Measurements from ENCODE around the gene SLC35C1.

SLC35C1 gene

GRCh38 chr11:45794169-45794568 is 10.8 kb upstream of the SLC35C1 start:
- ChIA-PET CTCF (no interaction called here), POLR2A (no interaction called here)
- TF ChIP-seq ZNF384 (IDR thresholded peaks at IDR 0.05) = no peak
- no peak for TF ChIP-seq LEF1 (IDR thresholded peaks at IDR 0.05; ENCODE audit: borderline replicate concordance)
- TF ChIP-seq SUZ12 (IDR thresholded peaks at IDR 0.05) = no peak
- TF ChIP-seq BHLHE40 (IDR thresholded peaks at IDR 0.05; ENCODE audit: borderline replicate concordance) = no peak
- no peak for TF ChIP-seq L3MBTL2 (conservative IDR thresholded peaks at IDR 0.05)
- DNase-seq (ENCODE audit: extremely low spot score) = no peak

- POLR2A ChIA-PET = interaction anchor here (0.7 kb wide), 1 partner anchor 10 kb away, joined by 3 read pairs; the partner anchor contains the start of gene SLC35C1
- CTCF ChIA-PET = no interaction called here
- TF ChIP-seq PKNOX1 (IDR thresholded peaks at IDR 0.05) = no peak
- TF ChIP-seq SP1 (IDR thresholded peaks at IDR 0.05) = no peak
- no peak for TF ChIP-seq FOXM1 (IDR thresholded peaks at IDR 0.05; ENCODE audit: borderline replicate concordance)
- TF ChIP-seq ARNT (IDR thresholded peaks at IDR 0.05) = no peak
- TF ChIP-seq HDGF (IDR thresholded peaks at IDR 0.05; ENCODE audit: borderline replicate concordance) = no peak
- no peak for DNase-seq (ENCODE audit: extremely low spot score)
Measured at GRCh38 chr11:45795379-45795778, 9.6 kb upstream of the SLC35C1 start.

- CTCF ChIA-PET = no interaction called here
- POLR2A ChIA-PET = no interaction called here
- TF ChIP-seq SUZ12 (IDR thresholded peaks at IDR 0.05) = no peak
- DNase-seq (ENCODE audit: extremely low spot score) = no peak
Measured at GRCh38 chr11:45796461-45796861, 8.5 kb upstream of the SLC35C1 start.

GRCh38 chr11:45798793-45799441 is 6.0 kb upstream of the SLC35C1 start:
- ChIA-PET POLR2A (no interaction called here), CTCF (no interaction called here)
- DNase-seq (ENCODE audit: extremely low spot score) = no peak
- TF ChIP-seq SP1 (IDR thresholded peaks at IDR 0.05) = no peak
- TF ChIP-seq ZNF384 (IDR thresholded peaks at IDR 0.05) = no peak
- no peak for TF ChIP-seq SUZ12 (IDR thresholded peaks at IDR 0.05)

- ChIA-PET POLR2A (no interaction called here), CTCF (no interaction called here)
- TF ChIP-seq HDGF (IDR thresholded peaks at IDR 0.05; ENCODE audit: borderline replicate concordance) = no peak
- TF ChIP-seq SP1 (IDR thresholded peaks at IDR 0.05) = no peak
- no peak for TF ChIP-seq PKNOX1 (IDR thresholded peaks at IDR 0.05)
- TF ChIP-seq NFRKB (IDR thresholded peaks at IDR 0.05) = no peak
- no peak for TF ChIP-seq LEF1 (IDR thresholded peaks at IDR 0.05; ENCODE audit: borderline replicate concordance)
- no peak for TF ChIP-seq TARDBP (IDR thresholded peaks at IDR 0.05)
- no peak for DNase-seq (ENCODE audit: extremely low spot score)
Measured at GRCh38 chr11:45799562-45799961, 5.4 kb upstream of the SLC35C1 start.

GRCh38 chr11:45800261-45800660 is 4.7 kb upstream of the SLC35C1 start:
- ChIA-PET CTCF (interaction anchor here (0.8 kb wide), 1 partner anchor 460 kb away, joined by 4 read pairs; no protein-coding TSS in a partner anchor), POLR2A (no interaction called here)
- no peak for DNase-seq (ENCODE audit: extremely low spot score)
- TF ChIP-seq BHLHE40 (IDR thresholded peaks at IDR 0.05; ENCODE audit: borderline replicate concordance) (no peak), FOXA1 (IDR thresholded peaks at IDR 0.05) (no peak), ARNT (IDR thresholded peaks at IDR 0.05) (no peak), CTBP1 (IDR thresholded peaks at IDR 0.05; ENCODE audit: borderline replicate concordance) (no peak), L3MBTL2 (conservative IDR thresholded peaks at IDR 0.05) (no peak), SUZ12 (IDR thresholded peaks at IDR 0.05) (no peak), LEF1 (IDR thresholded peaks at IDR 0.05; ENCODE audit: borderline replicate concordance) (no peak), FOXK2 (IDR thresholded peaks at IDR 0.05) (no peak), NFRKB (IDR thresholded peaks at IDR 0.05) (no peak), PKNOX1 (IDR thresholded peaks at IDR 0.05) (no peak), TARDBP (IDR thresholded peaks at IDR 0.05) (no peak), ELF4 (IDR thresholded peaks at IDR 0.05) (no peak), ZNF384 (IDR thresholded peaks at IDR 0.05) (no peak), SP1 (IDR thresholded peaks at IDR 0.05) (no peak), HDGF (IDR thresholded peaks at IDR 0.05; ENCODE audit: borderline replicate concordance) (no peak), FOXM1 (IDR thresholded peaks at IDR 0.05; ENCODE audit: borderline replicate concordance) (no peak)

GRCh38 chr11:45801723-45802315 is 3.1 kb upstream of the SLC35C1 start:
- DNase-seq (ENCODE audit: extremely low spot score) = no peak
- TF ChIP-seq ARNT (IDR thresholded peaks at IDR 0.05) (no peak), L3MBTL2 (conservative IDR thresholded peaks at IDR 0.05) (no peak)
- ChIA-PET POLR2A (no interaction called here), CTCF (no interaction called here)

Data from HEK293T (cell line).